ENCODE measurements around the gene PER2. TPM values are rescaled to one million over a fixed set of nuclear protein-coding genes. Genes with fewer than 3 reads are reported as not detected.

Gene PER2
- total and polyA plus RNA-seq, 9 of the 15 experiments (the other 6 are each of a cell fraction or from before 2014, with no cell fraction given), result 1.1 to 10.3 (median 2.9) TPM

DNA sequence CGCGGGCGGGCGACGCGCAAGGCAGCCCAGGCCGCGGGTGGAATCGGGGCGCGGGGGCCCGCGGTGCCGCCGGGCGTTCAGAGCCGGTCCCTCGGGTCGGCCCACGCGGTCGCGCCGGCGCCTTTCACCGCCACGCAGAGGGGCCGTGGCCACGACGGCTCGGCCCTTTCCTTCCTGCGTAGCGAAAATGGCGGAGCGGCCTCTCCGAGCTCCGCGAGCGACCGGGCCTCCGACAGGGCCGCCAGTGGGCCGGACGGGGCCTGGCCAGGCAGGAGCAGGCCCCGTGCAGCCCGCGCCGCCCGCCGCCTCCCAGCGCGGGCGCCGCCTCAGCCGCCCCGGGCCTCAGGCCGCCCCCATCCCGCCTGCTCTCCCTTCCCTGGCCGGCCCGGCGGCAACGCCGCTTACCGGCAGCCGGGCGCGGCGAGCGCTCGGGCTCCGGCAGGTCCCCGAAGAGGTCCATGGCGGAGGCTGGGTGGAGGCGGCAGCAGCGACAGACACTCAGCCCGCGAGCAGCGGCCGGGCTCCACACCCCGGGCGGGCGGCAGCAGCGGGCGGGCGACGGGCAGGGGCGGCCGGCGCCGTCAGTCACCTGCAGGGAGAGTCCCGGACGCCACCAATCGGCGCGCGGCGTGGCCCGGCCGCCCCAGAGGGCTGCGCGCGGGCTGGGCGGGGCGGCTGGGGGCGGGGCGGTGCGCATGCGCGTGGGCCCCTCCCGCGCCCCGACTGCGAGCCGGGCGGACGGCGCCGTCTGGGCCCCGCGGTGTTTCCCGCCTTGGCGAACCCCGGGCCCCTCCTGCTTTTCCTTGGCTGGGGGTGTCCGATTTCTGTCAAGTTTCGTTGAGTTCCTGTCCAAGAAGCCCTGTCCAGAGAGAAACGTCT, 85.1 kb downstream of the PER2 start, which contains the start of gene ILKAP (continued):
- peak; percentile 85 for TF ChIP-seq VEZF1 (CRISPR knock-in tag; IDR thresholded peaks at IDR 0.05)
- peak; percentile 73; the same call in 1 of the 2 replicates for TF ChIP-seq PHF8 (IDR thresholded peaks at IDR 0.05; ENCODE audit: borderline replicate concordance, low read length)
- TF ChIP-seq E2F8 (IDR thresholded peaks at IDR 0.05; ENCODE audit: low read depth, partially characterized antibody), result peak; percentile 54
- TF ChIP-seq PHF20 (IDR thresholded peaks at IDR 0.05; ENCODE audit: partially characterized antibody), result peak; percentile 35
- no peak for TF ChIP-seq HDAC6 (IDR thresholded peaks at IDR 0.05; ENCODE audit: low read depth, low read length)
- TF ChIP-seq ZNF511 (CRISPR knock-in tag; IDR thresholded peaks at IDR 0.05), result no peak
- TF ChIP-seq KDM4B (IDR thresholded peaks at IDR 0.05; ENCODE audit: borderline replicate concordance in 2 of 2, low read depth in 1 of 2), result no peak
- TF ChIP-seq FIP1L1 (IDR thresholded peaks at IDR 0.05; ENCODE audit: low read depth, low read length, poor library complexity, severe bottlenecking), result no peak
- TF ChIP-seq, protein P1, sequence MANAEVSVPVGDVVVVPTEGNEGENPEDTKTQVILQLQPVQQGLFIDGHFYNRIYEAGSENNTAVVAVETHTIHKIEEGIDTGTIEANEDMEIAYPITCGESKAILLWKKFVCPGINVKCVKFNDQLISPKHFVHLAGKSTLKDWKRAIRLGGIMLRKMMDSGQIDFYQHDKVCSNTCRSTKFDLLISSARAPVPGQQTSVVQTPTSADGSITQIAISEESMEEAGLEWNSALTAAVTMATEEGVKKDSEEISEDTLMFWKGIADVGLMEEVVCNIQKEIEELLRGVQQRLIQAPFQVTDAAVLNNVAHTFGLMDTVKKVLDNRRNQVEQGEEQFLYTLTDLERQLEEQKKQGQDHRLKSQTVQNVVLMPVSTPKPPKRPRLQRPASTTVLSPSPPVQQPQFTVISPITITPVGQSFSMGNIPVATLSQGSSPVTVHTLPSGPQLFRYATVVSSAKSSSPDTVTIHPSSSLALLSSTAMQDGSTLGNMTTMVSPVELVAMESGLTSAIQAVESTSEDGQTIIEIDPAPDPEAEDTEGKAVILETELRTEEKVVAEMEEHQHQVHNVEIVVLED (CRISPR knock-in tag; IDR thresholded peaks at IDR 0.05), result no peak
- TF ChIP-seq E2F1 (CRISPR knock-in tag; IDR thresholded peaks at IDR 0.05), result peak; percentile 40; the same call in 1 of the 2 replicates
- no peak for TF ChIP-seq ZNF644 (tag; IDR thresholded peaks at IDR 0.05; ENCODE audit: low read depth)
- TF ChIP-seq RBBP5 (IDR thresholded peaks at IDR 0.05; ENCODE audit: borderline replicate concordance, insufficient read depth, low read length, poor library complexity, severe bottlenecking), result peak; percentile 88
- TF ChIP-seq SPI1 (IDR thresholded peaks at IDR 0.05; ENCODE audit: borderline replicate concordance, low read depth, low read length), result no peak
- TF ChIP-seq ZNF408 (CRISPR knock-in tag; IDR thresholded peaks at IDR 0.05; ENCODE audit: low read depth), result no peak

Measured in K562 (cell line).